CD4-positive, CD25-positive, alpha-beta regulatory T cell (primary cell): ENCODE data around the gene APBA2. TPM values are rescaled to one million over a fixed set of nuclear protein-coding genes. Genes with fewer than 3 reads are reported as not detected.
"Not testable (repeated sequence)": the region's sequence is repeated elsewhere in the genome, so short reads cannot be mapped to it uniquely, and the experiment has no call there.

ENCODE experiments used
- ATAC-seq, 2 donors: fragments of 150-1000 bp; cut with Tn5 transposase; one replicate each; pipeline ENCODE4 v1.10.0; 2021; ENCODE audit warnings: low read depth in 2 of 2, moderate number of reproducible peaks in 2 of 2, moderate library complexity in 1 of 2
- DNase-seq, 3 donors: peaks; one replicate each; pipeline versions ENCODE4 v3.0.0 to v3.0.0-alpha.2; 2012 to 2022; ENCODE audit warnings: mixed read lengths in 1 of 3
- H3K27ac ChIP-seq: one replicate; pipeline ENCODE4 v1.7.0; 2013; ENCODE audit warnings: mild to moderate bottlenecking, low read length; ENCODE audit not compliant: insufficient read depth, poor library complexity, severe bottlenecking
- H3K27me3 ChIP-seq: one replicate; pipeline ENCODE4 v1.7.0; 2013; ENCODE audit warnings: low read length; ENCODE audit not compliant: control insufficient read depth, insufficient read depth
- H3K36me3 ChIP-seq: one replicate; pipeline ENCODE4 v1.7.0; 2013; ENCODE audit warnings: mild to moderate bottlenecking, low read length, moderate library complexity; ENCODE audit not compliant: control insufficient read depth, insufficient read depth
- H3K4me1 ChIP-seq: 2 replicates; pipeline ENCODE4 v1.7.0; 2013; ENCODE audit warnings: mild to moderate bottlenecking, low read length; ENCODE audit not compliant: insufficient read depth, control insufficient read depth, poor library complexity, severe bottlenecking
- H3K4me3 ChIP-seq: one replicate; pipeline ENCODE4 v1.7.0; 2013; ENCODE audit warnings: low read depth, mild to moderate bottlenecking, low read length, moderate library complexity
- H3K9me3 ChIP-seq, 2 experiments: 1 replicate in 1 of 2; 2 replicates in 1 of 2; pipeline ENCODE4 v1.7.0; 2013; ENCODE audit warnings: low read length in 2 of 2, mild to moderate bottlenecking in 1 of 2, moderate library complexity in 1 of 2; ENCODE audit not compliant: control insufficient read depth in 2 of 2
- H3K27ac Mint-ChIP-seq, 3 donors: one replicate each; pipeline ENCODE4 v1.8.0; 2020 to 2022; ENCODE audit warnings: mild to moderate bottlenecking in 3 of 3, mixed read lengths in 3 of 3, moderate library complexity in 2 of 3
- H3K27me3 Mint-ChIP-seq: one replicate; pipeline ENCODE4 v1.8.0; 2022; ENCODE audit warnings: mild to moderate bottlenecking, mixed read lengths
- H3K36me3 Mint-ChIP-seq: one replicate; pipeline ENCODE4 v1.8.0; 2020; ENCODE audit warnings: mixed read lengths
- H3K4me1 Mint-ChIP-seq, 4 donors: one replicate each; pipeline ENCODE4 v1.8.0; 2020 to 2022; ENCODE audit warnings: mixed read lengths in 4 of 4, mild to moderate bottlenecking in 1 of 4
- H3K4me3 Mint-ChIP-seq, 4 donors: one replicate each; pipeline ENCODE4 v1.8.0; 2020 to 2022; ENCODE audit warnings: mild to moderate bottlenecking in 4 of 4, mixed read lengths in 4 of 4, moderate library complexity in 3 of 4
- H3K9me3 Mint-ChIP-seq, 7 donors: one replicate each; pipeline ENCODE4 v1.8.0; 2020 to 2022; ENCODE audit warnings: mixed read lengths in 7 of 7, mild to moderate bottlenecking in 3 of 7, moderate library complexity in 2 of 7
- polyA plus RNA-seq, 4 donors: library from polyadenylated mRNA; unstranded; fragments of 300-500 nt; fragmentation: Illumina TruSeq; gene quantifications; one replicate each; pipeline ENCODE4 v1.2.3, GENCODE V29; 2021
- total RNA-seq: library from RNA; stranded (reverse); gene quantifications from one replicate; pipeline ENCODE4 v1.2.3, GENCODE V29; 2022

The APBA2 gene
- total and polyA plus RNA-seq, 5 donors from 2014 or later, result 8.6 to 24.2 (median 13.9) TPM

GRCh38 chr15:29150515-29151483 lies 265.0 kb downstream of the APBA2 start:
- H3K4me1 Mint-ChIP-seq, result no peaks in the 10 kb centered on the region
- no peak overlapping the region for H3K27ac ChIP-seq
- H3K9me3 ChIP-seq, result no peaks in the 10 kb centered on the region
- DNase-seq (no peak), ATAC-seq (no peak)
- no peaks in the 10 kb centered on the region for H3K4me1 ChIP-seq
- H3K27me3 Mint-ChIP-seq, result no peaks in the 10 kb centered on the region
- no peaks in the 10 kb centered on the region for H3K36me3 ChIP-seq
- H3K36me3 Mint-ChIP-seq, result no peaks in the 10 kb centered on the region
- H3K4me3 ChIP-seq, result no peak overlapping the region
- peaks cover 0 to 4% (median 0%) of the 10 kb centered on the region in 7 donors for H3K9me3 Mint-ChIP-seq
- no peak overlapping the region for H3K27ac Mint-ChIP-seq
- no peak overlapping the region for H3K4me3 Mint-ChIP-seq
- H3K27me3 ChIP-seq, result no peaks in the 10 kb centered on the region

GRCh38 chr15:29151484-29151857 lies 265.7 kb downstream of the APBA2 start:
- no peak overlapping the region for H3K27ac Mint-ChIP-seq
- no peak overlapping the region for H3K27ac ChIP-seq
- no peaks in the 10 kb centered on the region for H3K9me3 ChIP-seq
- H3K9me3 Mint-ChIP-seq, result peaks cover 0 to 4% (median 0%) of the 10 kb centered on the region in 7 donors
- no peaks in the 10 kb centered on the region for H3K4me1 Mint-ChIP-seq
- DNase-seq (no peak), ATAC-seq (no peak)
- H3K4me3 Mint-ChIP-seq, result no peak overlapping the region
- H3K36me3 Mint-ChIP-seq, result no peaks in the 10 kb centered on the region
- H3K4me3 ChIP-seq, result no peak overlapping the region
- H3K36me3 ChIP-seq, result no peaks in the 10 kb centered on the region
- H3K27me3 Mint-ChIP-seq, result no peaks in the 10 kb centered on the region
- no peaks in the 10 kb centered on the region for H3K4me1 ChIP-seq
- H3K27me3 ChIP-seq, result no peaks in the 10 kb centered on the region

GRCh38 chr15:29156521-29156920 lies 270.7 kb downstream of the APBA2 start:
- H3K27ac ChIP-seq, result no peak overlapping the region
- ATAC-seq, result no peak
- H3K36me3 ChIP-seq, result no peaks in the 10 kb centered on the region
- Mint-ChIP-seq H3K27me3 (peaks cover 5% of the 10 kb centered on the region), H3K4me1 (peaks cover 0 to 3% (median 0%) of the 10 kb centered on the region in 4 donors), H3K36me3 (no peaks in the 10 kb centered on the region), H3K9me3 (peaks cover 0 to 5% (median 2%) of the 10 kb centered on the region in 7 donors), H3K27ac (no peak overlapping the region), H3K4me3 (no peak overlapping the region)
- no peaks in the 10 kb centered on the region for H3K4me1 ChIP-seq
- no peaks in the 10 kb centered on the region for H3K27me3 ChIP-seq
- no peak overlapping the region for H3K4me3 ChIP-seq
- no peaks in the 10 kb centered on the region for H3K9me3 ChIP-seq
- no peak for DNase-seq

- Histone ChIP-seq H3K27me3 (no peaks in the 10 kb centered on the region), H3K9me3 (no peaks in the 10 kb centered on the region), H3K4me3 (no peak overlapping the region), H3K4me1 (no peaks in the 10 kb centered on the region), H3K36me3 (no peaks in the 10 kb centered on the region), H3K27ac (no peak overlapping the region)
- Mint-ChIP-seq H3K4me3 (no peak overlapping the region), H3K9me3 (peaks cover 0 to 10% (median 1%) of the 10 kb centered on the region in 7 donors), H3K4me1 (peaks cover 0 to 3% (median 0%) of the 10 kb centered on the region in 4 donors), H3K36me3 (no peaks in the 10 kb centered on the region), H3K27ac (no peak overlapping the region), H3K27me3 (peaks cover 13% of the 10 kb centered on the region)
- ATAC-seq (no peak), DNase-seq (no peak)
Observed at GRCh38 chr15:29159771-29160455, 274.1 kb downstream of the APBA2 start.

DNA sequence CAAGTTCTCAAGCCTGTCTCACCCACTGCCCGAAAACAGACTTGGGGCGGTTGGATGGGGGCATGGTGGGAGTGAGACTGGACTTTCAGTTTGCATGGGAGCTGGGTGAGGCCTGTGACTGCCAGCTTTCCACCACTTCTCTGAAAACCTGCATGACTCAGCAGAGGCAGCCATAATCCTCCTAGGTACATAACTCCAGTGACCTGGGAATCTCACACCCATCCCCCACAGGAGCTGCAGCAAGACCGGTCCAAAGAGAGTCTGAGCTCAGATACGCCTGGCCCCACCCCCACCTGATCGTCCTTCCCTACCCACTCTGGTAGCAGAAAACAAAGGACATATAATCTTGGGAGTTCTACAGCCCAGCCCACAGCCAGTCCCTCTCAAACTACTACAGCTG lies 276.6 kb downstream of the APBA2 start:
- peaks cover 0 to 3% (median 0%) of the 10 kb centered on the region in 4 donors for H3K4me1 Mint-ChIP-seq
- H3K27ac Mint-ChIP-seq, result no peak overlapping the region
- H3K36me3 Mint-ChIP-seq, result no peaks in the 10 kb centered on the region
- no peak for ATAC-seq
- H3K27me3 Mint-ChIP-seq, result peaks cover 13% of the 10 kb centered on the region
- Histone ChIP-seq H3K4me1 (no peaks in the 10 kb centered on the region), H3K36me3 (no peaks in the 10 kb centered on the region), H3K9me3 (no peaks in the 10 kb centered on the region), H3K27ac (no peak overlapping the region), H3K27me3 (no peaks in the 10 kb centered on the region), H3K4me3 (no peak overlapping the region)
- no peak for DNase-seq
- no peak overlapping the region for H3K4me3 Mint-ChIP-seq
- peaks cover 0 to 10% (median 1%) of the 10 kb centered on the region in 7 donors for H3K9me3 Mint-ChIP-seq

DNA sequence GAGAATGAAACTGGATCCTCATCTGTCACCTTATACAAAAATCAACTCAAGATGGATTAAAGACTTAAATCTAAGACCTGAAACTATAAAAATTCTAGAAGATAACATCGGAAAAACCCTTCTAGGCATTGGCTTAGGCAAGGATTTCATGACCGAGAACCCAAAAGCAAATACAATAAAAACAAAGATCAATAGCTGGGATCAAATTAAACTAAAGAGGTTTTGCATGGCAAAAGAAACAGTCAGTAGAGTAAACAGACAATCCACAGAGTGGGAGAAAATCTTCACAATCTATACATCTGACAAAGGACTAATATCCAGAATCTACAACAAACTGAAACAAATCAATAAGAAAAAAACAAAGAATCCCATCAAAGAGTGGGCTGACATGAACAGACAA lies 281.3 kb downstream of the APBA2 start:
- H3K4me1 ChIP-seq, H3K4me3 ChIP-seq, DNase-seq, H3K27ac Mint-ChIP-seq, H3K4me3 Mint-ChIP-seq, ATAC-seq, H3K9me3 Mint-ChIP-seq, H3K27me3 Mint-ChIP-seq, H3K27ac ChIP-seq, H3K9me3 ChIP-seq, H3K27me3 ChIP-seq, H3K4me1 Mint-ChIP-seq, H3K36me3 Mint-ChIP-seq, H3K36me3 ChIP-seq: not testable (repeated sequence)
